HepG2 (cell line): Measurements from ENCODE around the gene TMEM273. TPM values are rescaled to one million over a fixed set of nuclear protein-coding genes. Genes with fewer than 3 reads are reported as not detected.

Experiments used
- ATAC-seq: fragments of 200-7000 bp; cut with Tn5 transposase; 3 replicates; pipeline ENCODE4 v1.9.1; 2020; ENCODE audit warnings: mild to moderate bottlenecking, moderate library complexity
- BruUV-seq: library from RNA; stranded (reverse); fragments of 400-500 nt; replicated peaks from 2 replicates; lab custom pipeline; 2021; lab: Mats Ljungman, UMichigan
- CTCF ChIA-PET: fragments of 300-600 bp; formaldehyde crosslinking; extraction: SDS; loops from one replicate; lab custom pipeline; 2021; ENCODE audit warnings: low total read pairs, inconsistent platforms, low intra/inter-chr PET ratio; lab: Yijun Ruan, JAX
- POLR2A ChIA-PET: fragments of 350-600 bp; sonication (Branson Sonifier 250); formaldehyde crosslinking; loops from one replicate; lab custom pipeline; 2020; ENCODE audit warnings: antibody characterized with exemption, inconsistent platforms; lab: Yijun Ruan, JAX
- DNase-seq: peaks from one replicate; pipeline ENCODE4 v3.0.0-alpha.2; 2015; ENCODE audit warnings: low spot score
- FAIRE-seq: peaks from 3 replicates; lab custom pipeline; 2011; peaks lifted over from hg19 to GRCh38; lab: Jason Lieb, UNC
- H2AFZ ChIP-seq: one replicate; pipeline ENCODE4 v1.6.1; 2011; ENCODE audit warnings: low read length, inconsistent platforms
- H3K27ac ChIP-seq: fragments of 300-600 bp; 3 replicates; pipeline ENCODE4 v1.8.0; 2011; ENCODE audit warnings: mixed run types, mild to moderate bottlenecking, mixed read lengths, low read length, inconsistent platforms; ENCODE audit not compliant: insufficient read depth; ENCODE audit errors: extremely low read length
- H3K27me3 ChIP-seq, 2 experiments: fragments of 200-600 bp in 1 of 2; 2 replicates in 1 of 2; 3 replicates in 1 of 2; pipeline versions ENCODE4 v1.6.0 to v1.8.0; 2011; ENCODE audit warnings: low read length in 2 of 2, mild to moderate bottlenecking in 2 of 2, moderate library complexity in 2 of 2, inconsistent platforms in 1 of 2; ENCODE audit not compliant: insufficient read depth in 2 of 2, control insufficient read depth in 1 of 2
- H3K36me3 ChIP-seq, 2 experiments: fragments of 200-600 bp in 1 of 2; replicated peaks in 1 of 2; 2 replicates in 1 of 2; 3 replicates in 1 of 2; pipeline versions ENCODE4 v1.5.1 to v1.8.0; 2011; ENCODE audit warnings: low read length in 2 of 2, inconsistent platforms in 1 of 2; ENCODE audit not compliant: insufficient read depth in 2 of 2, control insufficient read depth in 1 of 2
- H3K4me1 ChIP-seq: 2 replicates; pipeline ENCODE4 v1.5.1; 2012; ENCODE audit warnings: low read length, inconsistent platforms; ENCODE audit not compliant: insufficient read depth
- H3K4me2 ChIP-seq: 2 replicates; pipeline ENCODE4 v1.6.0; 2011; ENCODE audit warnings: low read depth, low read length, inconsistent platforms
- H3K4me3 ChIP-seq, 3 experiments: fragments of 200-600 bp in 1 of 3; sonication (generic), shearing (Covaris generic) in 1 of 3; replicated peaks in 1 of 3; 2 replicates each; pipeline ENCODE4 v1.5.1; 2011 to 2016; ENCODE audit warnings: low read length in 3 of 3, inconsistent platforms in 2 of 3, low read depth in 2 of 3, mild to moderate bottlenecking in 2 of 3, control low read depth in 1 of 3, mixed read lengths in 1 of 3; ENCODE audit not compliant: insufficient read depth in 1 of 3
- H3K79me2 ChIP-seq: one replicate; pipeline ENCODE4 v1.6.1; 2011; ENCODE audit warnings: low read length, inconsistent platforms; ENCODE audit not compliant: insufficient read depth
- H3K9ac ChIP-seq: 2 replicates; pipeline ENCODE4 v1.6.0; 2011; ENCODE audit warnings: mild to moderate bottlenecking, low read depth, low read length, inconsistent platforms; ENCODE audit not compliant: insufficient read depth
- H3K9me3 ChIP-seq: 2 replicates; pipeline ENCODE4 v1.5.1; 2012; ENCODE audit warnings: mild to moderate bottlenecking, low read length
- H4K20me1 ChIP-seq: 2 replicates; pipeline ENCODE4 v1.6.0; 2011; ENCODE audit warnings: inconsistent platforms, mild to moderate bottlenecking, low read length, moderate library complexity; ENCODE audit not compliant: insufficient read depth
- AHDC1 ChIP-seq: sonication (generic); formaldehyde crosslinking; IDR thresholded peaks from 2 replicates; pipeline ENCODE4 v1.5.1; 2020; ENCODE audit warnings: mild to moderate bottlenecking, missing genetic modification reagents, borderline replicate concordance
- CHCHD3 ChIP-seq: sonication (generic); formaldehyde crosslinking; IDR thresholded peaks from 2 replicates; pipeline ENCODE4 v1.8.0; 2022; ENCODE audit warnings: mild to moderate bottlenecking, missing genetic modification reagents, moderate library complexity
- GZF1 ChIP-seq: sonication (generic); formaldehyde crosslinking; IDR thresholded peaks from 2 replicates; pipeline ENCODE4 v1.5.1; 2020; ENCODE audit warnings: mild to moderate bottlenecking, missing genetic modification reagents
- IRF2 ChIP-seq: IDR thresholded peaks from 2 replicates; pipeline ENCODE4 v1.6.1; 2018; ENCODE audit warnings: missing genetic modification reagents, missing compliant biosample characterization
- KAT8 ChIP-seq: IDR thresholded peaks from 2 replicates; pipeline ENCODE4 v1.6.1; 2016; ENCODE audit warnings: missing genetic modification reagents, missing compliant biosample characterization
- KLF6 ChIP-seq: IDR thresholded peaks from 2 replicates; pipeline ENCODE4 v1.8.0; 2016; ENCODE audit warnings: missing biosample characterization, missing genetic modification reagents
- MED1 ChIP-seq: sonication (generic); formaldehyde crosslinking; IDR thresholded peaks from 2 replicates; pipeline ENCODE4 v1.4.0; 2020; ENCODE audit warnings: missing genetic modification reagents
- MYPOP ChIP-seq: sonication (generic); formaldehyde crosslinking; IDR thresholded peaks from 2 replicates; pipeline ENCODE4 v1.8.1; 2023; ENCODE audit warnings: mild to moderate bottlenecking, moderate library complexity, missing genetic modification reagents
- NFATC3 ChIP-seq: sonication (generic); formaldehyde crosslinking; IDR thresholded peaks from 2 replicates; pipeline ENCODE4 v1.5.1; 2020; ENCODE audit warnings: mild to moderate bottlenecking, missing genetic modification reagents
- NFYB ChIP-seq: sonication (generic); formaldehyde crosslinking; IDR thresholded peaks from 2 replicates; pipeline ENCODE4 v1.4.0; 2020; ENCODE audit warnings: missing genetic modification reagents
- NRL ChIP-seq: sonication (generic); formaldehyde crosslinking; IDR thresholded peaks from 2 replicates; pipeline ENCODE4 v1.5.0; 2020; ENCODE audit warnings: missing genetic modification reagents, mild to moderate bottlenecking, moderate library complexity, borderline replicate concordance
- SNAPC2 ChIP-seq: sonication (generic); formaldehyde crosslinking; IDR thresholded peaks from 2 replicates; pipeline ENCODE4 v1.8.1; 2022; ENCODE audit warnings: mild to moderate bottlenecking, missing genetic modification reagents
- TEAD2 ChIP-seq: sonication (generic); formaldehyde crosslinking; IDR thresholded peaks from 2 replicates; pipeline ENCODE4 v1.9.0; 2021; ENCODE audit warnings: missing genetic modification reagents
- THRA ChIP-seq: sonication (generic); formaldehyde crosslinking; IDR thresholded peaks from 2 replicates; pipeline ENCODE4 v1.4.0; 2020; ENCODE audit warnings: missing genetic modification reagents, borderline replicate concordance
- TMF1 ChIP-seq: sonication (generic); formaldehyde crosslinking; IDR thresholded peaks from 2 replicates; pipeline ENCODE4 v1.8.1; 2022; ENCODE audit warnings: low read depth, missing genetic modification reagents
- ZFAT ChIP-seq: sonication (generic); formaldehyde crosslinking; conservative IDR thresholded peaks from 2 replicates; pipeline ENCODE4 v1.8.1; 2023; ENCODE audit warnings: missing genetic modification reagents, inconsistent platforms
- ZNF564 ChIP-seq: sonication (generic); formaldehyde crosslinking; IDR thresholded peaks from 2 replicates; pipeline ENCODE4 v1.8.1; 2023; ENCODE audit warnings: mild to moderate bottlenecking, missing genetic modification reagents
- ZNF616 ChIP-seq: sonication (generic); formaldehyde crosslinking; IDR thresholded peaks from 2 replicates; pipeline ENCODE4 v1.5.0; 2020; ENCODE audit warnings: low read depth, mild to moderate bottlenecking, missing genetic modification reagents
- ZNF7 ChIP-seq: IDR thresholded peaks from 2 replicates; pipeline ENCODE4 v1.6.1; 2016; ENCODE audit warnings: missing biosample characterization, missing genetic modification reagents
- ZNF782 ChIP-seq: sonication (generic); formaldehyde crosslinking; IDR thresholded peaks from 2 replicates; pipeline ENCODE4 v1.4.0; 2020; ENCODE audit warnings: missing genetic modification reagents, mild to moderate bottlenecking, borderline replicate concordance
- WGBS: methylation state at CpG from one replicate; pipeline ENCODE4 v1.1.6; 2017; ENCODE audit warnings: low lambda C conversion rate; 5-methylcytosine and 5-hydroxymethylcytosine counted together
- in situ Hi-C: cut with HindIII; loops from 2 replicates; pipeline ENCODE4 v1.10.0; 2017; ENCODE audit warnings: low pct_unique_long_range_greater_than_20kb; ENCODE audit not compliant: extremely low pct_ligation_motif_present
- intact Hi-C: fragments of 100-400 bp; cut with micrococcal nuclease; formaldehyde crosslinking; loops from one replicate; pipeline ENCODE4 v1.10.0; 2022; ENCODE audit not compliant: unreplicated experiment
- polyA plus RNA-seq, 8 experiments: library from polyadenylated mRNA; depleted of rRNA in 3 of 8; stranded (reverse) in 7 of 8; unstranded in 1 of 8; fragments of >200 nt; fragmentation: Illumina TruSeq in 4 of 8; extraction: Trizol in 4 of 8; gene quantifications; 2 replicates each; pipeline versions ENCODE4 v1.2.1 to v1.2.3, GENCODE V29; 2011 to 2016; ENCODE audit warnings: low read depth in 4 of 8, missing spikeins in 1 of 8, mixed read lengths in 1 of 8; ENCODE audit not compliant: insufficient read depth in 1 of 8
- total RNA-seq, 5 experiments: library from RNA; depleted of rRNA; stranded (reverse); fragments of >200 nt; fragmentation: Illumina TruSeq; extraction: Trizol; gene quantifications; 2 replicates each; pipeline ENCODE4 v1.2.3, GENCODE V29; 2016; ENCODE audit warnings: low read depth in 1 of 5

Gene TMEM273
- total and polyA plus RNA-seq, 2 of the 13 experiments (the other 11 are each of a cell fraction or from before 2014, with no cell fraction given), result not detected

GRCh38 chr10:49133706-49134248 is 54.4 kb downstream of the TMEM273 start, which contains the start of gene FAM170B:
Gene FAM170B (minus strand): TSS chr10:49134021. CDS start chr10:49133918, 103 bp downstream.
- Histone ChIP-seq H2AFZ (no peak within 1 kb of the TSS), H3K4me3 (no peak within 1 kb of the TSS), H3K9ac (no peak within 1 kb of the TSS), H3K4me2 (no peak within 1 kb of the TSS), H3K36me3 (no peaks in the 10 kb centered on the region), H3K4me1 (no peaks in the 10 kb centered on the region), H3K79me2 (no peaks in the 10 kb centered on the region), H3K27me3 (peaks cover 0 to 1% of the 10 kb centered on the region in 2 experiments; a peak in 3 of 5 replicates), H3K9me3 (no peaks in the 10 kb centered on the region), H4K20me1 (no peaks in the 10 kb centered on the region), H3K27ac (no peak within 1 kb of the TSS)
- DNase-seq, result no peak
- ChIA-PET POLR2A (no interaction called here), CTCF (no interaction called here)
- BruUV-seq, result no TSS peak
- intact Hi-C loops, result no loop called here
- no peak for ATAC-seq
- FAIRE-seq, result no peak
- TF ChIP-seq TEAD2 (CRISPR knock-in tag), result no peak
- TF ChIP-seq MED1 (CRISPR knock-in tag), result no peak
- no peak for TF ChIP-seq MYPOP (CRISPR knock-in tag)
- no peak for TF ChIP-seq SNAPC2 (CRISPR knock-in tag)
- TF ChIP-seq ZFAT (CRISPR knock-in tag), result no peak
- no peak for TF ChIP-seq AHDC1 (CRISPR knock-in tag)
- no peak for TF ChIP-seq NRL
- TF ChIP-seq ZNF616 (CRISPR knock-in tag), result no peak
- TF ChIP-seq CHCHD3, result no peak
- no peak for TF ChIP-seq IRF2
- no peak for TF ChIP-seq KAT8 (CRISPR knock-in tag)
- no peak for TF ChIP-seq ZNF7 (CRISPR knock-in tag)
- TF ChIP-seq NFATC3 (CRISPR knock-in tag), result no peak
- TF ChIP-seq NFYB (CRISPR knock-in tag), result no peak
- no peak for TF ChIP-seq THRA (CRISPR knock-in tag)
- no peak for TF ChIP-seq KLF6 (CRISPR knock-in tag)
- no peak for TF ChIP-seq ZNF564 (CRISPR knock-in tag)
- no peak for TF ChIP-seq ZNF782 (CRISPR knock-in tag)
- TF ChIP-seq TMF1, result no peak
- no peak for TF ChIP-seq GZF1
- in situ Hi-C loops, result no loop called here
- 0% methylated on average over 1 of the region's 5 CpGs for WGBS
